B cell (primary cell): ENCODE data around the gene ZNF618. TPM values are rescaled to one million over a fixed set of nuclear protein-coding genes. Genes with fewer than 3 reads are reported as not detected.

Experiments used
- ATAC-seq: fragments of 200-7000 bp; cut with Tn5 transposase; one replicate; pipeline ENCODE4 v1.10.0; 2021; ENCODE audit warnings: low read depth, mild to moderate bottlenecking, moderate number of reproducible peaks, moderate library complexity
- CTCF ChIA-PET: fragments of 350-600 bp; sonication (Branson Sonifier 250); formaldehyde crosslinking; loops from one replicate; lab custom pipeline; 2021; ENCODE audit warnings: antibody characterized with exemption, inconsistent platforms; lab: Charles Lee
- POLR2A ChIA-PET: fragments of 350-600 bp; sonication (Branson Sonifier 250); formaldehyde crosslinking; loops from one replicate; lab custom pipeline; 2021; ENCODE audit warnings: antibody characterized with exemption; lab: Charles Lee
- DNase-seq: peaks from one replicate; pipeline ENCODE4 v3.0.0; 2013
- H2AFZ ChIP-seq: 2 replicates; pipeline ENCODE4 v1.6.1; 2012; ENCODE audit warnings: mild to moderate bottlenecking, low read depth, low read length; ENCODE audit not compliant: insufficient read depth, poor library complexity, severe bottlenecking
- H3K27ac ChIP-seq, 2 donors: 1 replicate in 1 of 2; 2 replicates in 1 of 2; pipeline ENCODE4 v1.5.1; 2012 to 2013; ENCODE audit warnings: low read length in 2 of 2, mild to moderate bottlenecking in 2 of 2, moderate library complexity in 1 of 2
- H3K27me3 ChIP-seq, 4 experiments: fragments of 200-600 bp in 1 of 4; sonication (generic) in 1 of 4; replicated peaks in 1 of 4; 1 replicate in 2 of 4; 2 replicates in 2 of 4; pipeline versions ENCODE4 v1.6.1 to v1.7.0; 2013 to 2016; ENCODE audit warnings: low read length in 3 of 4, mild to moderate bottlenecking in 2 of 4, mixed read lengths in 1 of 4, moderate library complexity in 1 of 4; ENCODE audit not compliant: insufficient read depth in 4 of 4, control insufficient read depth in 3 of 4; ENCODE audit errors: control extremely low read depth in 1 of 4
- H3K36me3 ChIP-seq, 2 experiments: replicated peaks in 1 of 2; 1 replicate in 1 of 2; 2 replicates in 1 of 2; pipeline versions ENCODE4 v1.6.1 to v1.7.1; 2013; ENCODE audit warnings: low read length in 1 of 2; ENCODE audit not compliant: insufficient read depth in 2 of 2, control insufficient read depth in 1 of 2; ENCODE audit errors: control extremely low read depth in 1 of 2, extremely low read depth in 1 of 2
- H3K4me1 ChIP-seq, 2 donors: fragments of 200-600 bp in 1 of 2; sonication (generic) in 1 of 2; 1 replicate in 1 of 2; 2 replicates in 1 of 2; pipeline versions ENCODE4 v1.5.1 to v1.6.1; 2013 to 2017; ENCODE audit warnings: low read length in 2 of 2; ENCODE audit not compliant: control insufficient read depth in 2 of 2, insufficient read depth in 2 of 2
- H3K4me2 ChIP-seq: replicated peaks from 2 replicates; pipeline ENCODE3; 2012; ENCODE audit warnings: mild to moderate bottlenecking, low read depth, low read length; ENCODE audit not compliant: poor library complexity, severe bottlenecking
- H3K4me3 ChIP-seq, 5 experiments: fragments of 200-600 bp in 1 of 5; sonication (generic) in 1 of 5; 1 replicate in 3 of 5; 2 replicates in 2 of 5; pipeline versions ENCODE4 v1.5.1 to v1.7.0; 2011 to 2016; ENCODE audit warnings: low read length in 4 of 5, mild to moderate bottlenecking in 4 of 5, low read depth in 2 of 5, control low read depth in 1 of 5, moderate library complexity in 1 of 5; ENCODE audit not compliant: insufficient read depth in 1 of 5; ENCODE audit errors: control extremely low read depth in 1 of 5, extremely low read depth in 1 of 5
- H3K79me2 ChIP-seq: fragments of 200-600 bp; sonication (generic); one replicate; pipeline ENCODE4 v1.6.0; 2016; ENCODE audit warnings: low read length; ENCODE audit not compliant: control insufficient read depth, insufficient read depth
- H3K9ac ChIP-seq: fragments of 200-600 bp; sonication (generic); 2 replicates; pipeline ENCODE4 v1.6.1; 2017; ENCODE audit warnings: mild to moderate bottlenecking, low read length, moderate library complexity
- H3K9me3 ChIP-seq, 3 donors: one replicate each; pipeline versions ENCODE4 v1.6.1 to v1.7.1; 2013; ENCODE audit warnings: low read length in 2 of 3; ENCODE audit not compliant: control insufficient read depth in 2 of 3, insufficient read depth in 1 of 3; ENCODE audit errors: control extremely low read depth in 1 of 3
- H4K20me1 ChIP-seq: 2 replicates; pipeline ENCODE4 v1.6.0; 2012; ENCODE audit warnings: mild to moderate bottlenecking, low read length; ENCODE audit not compliant: insufficient read depth, control insufficient read depth, poor library complexity, severe bottlenecking
- H3K27ac Mint-ChIP-seq: one replicate; pipeline ENCODE4 v1.8.0; 2021; ENCODE audit warnings: mixed read lengths
- H3K27me3 Mint-ChIP-seq: one replicate; pipeline ENCODE4 v1.8.0; 2021; ENCODE audit warnings: mixed read lengths
- H3K4me1 Mint-ChIP-seq: one replicate; pipeline ENCODE4 v1.8.0; 2021; ENCODE audit warnings: mixed read lengths
- H3K4me3 Mint-ChIP-seq: one replicate; pipeline ENCODE4 v1.8.0; 2021; ENCODE audit warnings: mixed read lengths
- H3K9me3 Mint-ChIP-seq: one replicate; pipeline ENCODE4 v1.8.0; 2022; ENCODE audit warnings: mixed read lengths; ENCODE audit not compliant: insufficient read depth
- CTCF ChIP-seq: fragments of 200-600 bp; IDR thresholded peaks from one replicate; pipeline ENCODE4 v1.8.0; 2022; ENCODE audit warnings: antibody characterized with exemption, mild to moderate bottlenecking
- EZH2 ChIP-seq: IDR thresholded peaks from 2 replicates; pipeline ENCODE4 v1.6.1; 2012; ENCODE audit warnings: borderline replicate concordance, low read depth, mild to moderate bottlenecking, moderate library complexity, low read length; ENCODE audit not compliant: insufficient read depth, poor library complexity, severe bottlenecking
- WGBS: methylation state at CpG from one replicate; pipeline ENCODE4 v1.1.5; 2013; ENCODE audit warnings: missing lambda C conversion rate; ENCODE audit not compliant: insufficient coverage; 5-methylcytosine and 5-hydroxymethylcytosine counted together
- intact Hi-C: fragments of 100-400 bp; cut with micrococcal nuclease; formaldehyde crosslinking; loops from one replicate; pipeline ENCODE4 v1.10.0; 2022
- polyA plus RNA-seq: library from polyadenylated mRNA; depleted of rRNA; stranded (reverse); fragments of >200 nt; gene quantifications from 2 replicates; pipeline ENCODE4 v1.2.3, GENCODE V29; 2012
- total RNA-seq, 2 donors: library from RNA; stranded (reverse); fragments of 120-200 nt in 1 of 2; gene quantifications; 1 replicate in 1 of 2; 2 replicates in 1 of 2; pipeline versions ENCODE4 v1.2.3 to v1.2.4, GENCODE V29; 2013 to 2022

Gene ZNF618
- total and polyA plus RNA-seq, 2 donors (not counting 1 experiment from before 2014, with no cell fraction given) = 1.4 to 2.5 TPM

GRCh38 chr9:114061830-114062474 is 185.8 kb downstream of the ZNF618 start:
- CTCF ChIA-PET = no interaction called here

More at GRCh38 chr9:114061830-114062474, 185.8 kb downstream of the ZNF618 start:
- Histone ChIP-seq H3K79me2 (no peaks in the 10 kb centered on the region), H2AFZ (no peak overlapping the region), H3K27ac (no peak overlapping the region), H3K4me2 (no peak overlapping the region), H3K4me1 (no peaks in the 10 kb centered on the region), H3K4me3 (no peak overlapping the region), H3K36me3 (no peaks in the 10 kb centered on the region), H3K9ac (no peak overlapping the region), H4K20me1 (no peaks in the 10 kb centered on the region), H3K27me3 (peaks cover 0 to 3% (median 0%) of the 10 kb centered on the region in 4 experiments), H3K9me3 (no peaks in the 10 kb centered on the region)
- Mint-ChIP-seq H3K27me3 (peaks cover 27% of the 10 kb centered on the region), H3K27ac (no peak overlapping the region), H3K9me3 (no peaks in the 10 kb centered on the region), H3K4me3 (no peak overlapping the region), H3K4me1 (peaks cover 2% of the 10 kb centered on the region)
- no peak for DNase-seq
- intact Hi-C loops = no loop called here
- 70% methylated on average over 2 of the region's 4 CpGs for WGBS
- no peak for ATAC-seq
- POLR2A ChIA-PET = no interaction called here
- TF ChIP-seq EZH2 (no peak), CTCF (no peak)
